Liver (tissue), 9 donors: ENCODE results near the gene AIG1. TPM values are rescaled to one million over a fixed set of nuclear protein-coding genes. Genes with fewer than 3 reads are reported as not detected.

Experiments used
- DNase-seq: peaks from one replicate; pipeline ENCODE4 v3.0.0-alpha.2; 2017; ENCODE audit warnings: low spot score
- H3K27ac ChIP-seq, 2 donors: one replicate each; pipeline ENCODE4 v1.7.0; 2013; ENCODE audit warnings: inconsistent platforms in 2 of 2, low read length in 2 of 2, control low read depth in 1 of 2, low read depth in 1 of 2, mild to moderate bottlenecking in 1 of 2
- H3K27me3 ChIP-seq, 4 donors: one replicate each; pipeline versions ENCODE4 v1.6.1 to v1.7.0; 2013; ENCODE audit warnings: low read length in 3 of 4, inconsistent platforms in 1 of 4, mild to moderate bottlenecking in 1 of 4, moderate library complexity in 1 of 4; ENCODE audit not compliant: control insufficient read depth in 4 of 4, insufficient read depth in 4 of 4
- H3K36me3 ChIP-seq, 4 donors: one replicate each; pipeline versions ENCODE4 v1.6.1 to v1.7.0; 2013; ENCODE audit warnings: low read length in 3 of 4, mild to moderate bottlenecking in 3 of 4, low read depth in 1 of 4, moderate library complexity in 1 of 4; ENCODE audit not compliant: control insufficient read depth in 4 of 4, insufficient read depth in 3 of 4
- H3K4me1 ChIP-seq, 4 donors: one replicate each; pipeline versions ENCODE4 v1.6.1 to v1.7.0; 2013; ENCODE audit warnings: low read length in 3 of 4, mild to moderate bottlenecking in 3 of 4, moderate library complexity in 1 of 4; ENCODE audit not compliant: control insufficient read depth in 4 of 4, insufficient read depth in 4 of 4
- H3K4me3 ChIP-seq, 3 donors: one replicate each; pipeline versions ENCODE4 v1.6.1 to v1.7.0; 2013; ENCODE audit warnings: low read length in 3 of 3, control low read depth in 1 of 3, low read depth in 1 of 3, mild to moderate bottlenecking in 1 of 3
- H3K9ac ChIP-seq, 2 donors: one replicate each; pipeline ENCODE4 v1.7.0; 2013; ENCODE audit warnings: low read length in 2 of 2, mild to moderate bottlenecking in 2 of 2, moderate library complexity in 2 of 2, control low read depth in 1 of 2, low read depth in 1 of 2
- H3K9me3 ChIP-seq, 4 donors: one replicate each; pipeline versions ENCODE4 v1.6.1 to v1.7.0; 2013; ENCODE audit warnings: low read length in 3 of 4; ENCODE audit not compliant: control insufficient read depth in 4 of 4
- ATF3 ChIP-seq: IDR thresholded peaks from 2 replicates; pipeline ENCODE4 v1.6.1; 2016; ENCODE audit warnings: antibody characterized with exemption
- CTCF ChIP-seq: fragments of 150-350 bp; IDR thresholded peaks from 2 replicates; pipeline ENCODE4 v1.5.1; 2017; ENCODE audit warnings: improper control_type of control experiment, low read depth, low read length; ENCODE audit not compliant: missing input control
- EGR1 ChIP-seq, 2 donors: IDR thresholded peaks; 2 replicates each; pipeline ENCODE4 v1.6.1; 2016 to 2018; ENCODE audit warnings: antibody characterized with exemption in 2 of 2, low read depth in 2 of 2
- FOXA1 ChIP-seq: IDR thresholded peaks from 2 replicates; pipeline ENCODE4 v1.6.1; 2016; ENCODE audit warnings: antibody characterized with exemption
- FOXA2 ChIP-seq: IDR thresholded peaks from 2 replicates; pipeline ENCODE4 v1.6.1; 2016; ENCODE audit warnings: antibody characterized with exemption
- GABPA ChIP-seq, 2 donors: IDR thresholded peaks in 1 of 2; conservative IDR thresholded peaks in 1 of 2; 2 replicates each; pipeline ENCODE4 v1.6.1; 2016; ENCODE audit warnings: antibody characterized with exemption in 2 of 2, mild to moderate bottlenecking in 1 of 2, moderate library complexity in 1 of 2
- HNF4A ChIP-seq, 2 donors: conservative IDR thresholded peaks; 2 replicates each; pipeline ENCODE4 v1.6.1; 2016; ENCODE audit warnings: antibody characterized with exemption in 2 of 2, mild to moderate bottlenecking in 2 of 2
- HNF4G ChIP-seq: IDR thresholded peaks from 2 replicates; pipeline ENCODE4 v1.6.1; 2016; ENCODE audit warnings: antibody characterized with exemption
- JUND ChIP-seq, 2 donors: IDR thresholded peaks; 2 replicates each; pipeline ENCODE4 v1.6.1; 2016; ENCODE audit warnings: antibody characterized with exemption in 2 of 2
- MAX ChIP-seq: IDR thresholded peaks from 2 replicates; pipeline ENCODE4 v1.6.1; 2016; ENCODE audit warnings: antibody characterized with exemption
- NR2F2 ChIP-seq: IDR thresholded peaks from 2 replicates; pipeline ENCODE4 v1.6.1; 2016; ENCODE audit warnings: antibody characterized with exemption
- RAD21 ChIP-seq, 2 donors: IDR thresholded peaks; 2 replicates each; pipeline ENCODE4 v1.6.1; 2016; ENCODE audit warnings: antibody characterized with exemption in 2 of 2, mild to moderate bottlenecking in 2 of 2
- REST ChIP-seq: IDR thresholded peaks from 2 replicates; pipeline ENCODE4 v1.6.1; 2016; ENCODE audit warnings: antibody characterized with exemption, mild to moderate bottlenecking
- RXRA ChIP-seq, 2 donors: IDR thresholded peaks; 2 replicates each; pipeline ENCODE4 v1.6.1; 2017 to 2018; ENCODE audit warnings: antibody characterized with exemption in 2 of 2, mild to moderate bottlenecking in 1 of 2
- SP1 ChIP-seq: IDR thresholded peaks from 2 replicates; pipeline ENCODE4 v1.6.1; 2018; ENCODE audit warnings: antibody characterized with exemption, mild to moderate bottlenecking
- TAF1 ChIP-seq: conservative IDR thresholded peaks from 2 replicates; pipeline ENCODE4 v1.6.1; 2016; ENCODE audit warnings: antibody characterized with exemption, mild to moderate bottlenecking
- YY1 ChIP-seq: IDR thresholded peaks from 2 replicates; pipeline ENCODE4 v1.6.1; 2016; ENCODE audit warnings: antibody characterized with exemption, mild to moderate bottlenecking
- ZBTB33 ChIP-seq: IDR thresholded peaks from 2 replicates; pipeline ENCODE4 v1.6.1; 2016; ENCODE audit warnings: antibody characterized with exemption
- WGBS: extraction: QIAGEN DNeasy Blood & Tissue Kit; methylation state at CpG from one replicate; pipeline ENCODE4 v1.1.7; 2013; 5-methylcytosine and 5-hydroxymethylcytosine counted together
- polyA plus RNA-seq, 2 donors: library from polyadenylated mRNA; stranded (reverse) in 1 of 2; unstranded in 1 of 2; fragments of 200-250 nt in 1 of 2; fragments of >200 nt in 1 of 2; fragmentation: Nextera tagmentation in 1 of 2; extraction: Ambion mirVana in 1 of 2; gene quantifications; one replicate each; pipeline versions ENCODE4 v1.2.1 to v1.2.3, GENCODE V29; 2013 to 2015
- total RNA-seq, 2 donors: library from RNA; depleted of rRNA; stranded (reverse); fragments of >200 nt; gene quantifications; one replicate each; pipeline ENCODE4 v1.2.3, GENCODE V29; 2014
- donor health status: healthy.
- donor health status: healthy.
- donor health status: healthy.
- donor health status: healthy.
- donor health status: healthy.

AIG1 gene
- total and polyA plus RNA-seq, 4 donors = 74.8 to 169 (median 121) TPM

- Histone ChIP-seq H3K9me3 (peaks cover 0 to 9% (median 2%) of the 10 kb centered on the region in 4 donors), H3K4me3 (no peak overlapping the region), H3K27ac (no peak overlapping the region), H3K27me3 (no peaks in the 10 kb centered on the region), H3K36me3 (peaks cover 0 to 18% (median 2%) of the 10 kb centered on the region in 4 donors), H3K4me1 (peaks cover 0 to 2% (median 0%) of the 10 kb centered on the region in 4 donors), H3K9ac (no peak overlapping the region)
- no peak for DNase-seq
- WGBS = 97% methylated on average over 1 of the region's 1 CpG
- TF ChIP-seq FOXA1 (no peak), FOXA2 (no peak), TAF1 (no peak), NR2F2 (no peak), RXRA (IDR thresholded peaks at IDR 0.05) (no peak), SP1 (no peak), HNF4G (no peak), GABPA (IDR thresholded peaks at IDR 0.05 in 1 of 2, conservative IDR thresholded peaks at IDR 0.05 in 1 of 2) (no peak), REST (no peak), EGR1 (IDR thresholded peaks at IDR 0.05; ENCODE audit: low read depth in 2 of 2) (no peak), YY1 (no peak), CTCF (no peak), ATF3 (no peak), RAD21 (IDR thresholded peaks at IDR 0.05) (no peak), MAX (no peak), HNF4A (conservative IDR thresholded peaks at IDR 0.05) (no peak), ZBTB33 (no peak), JUND (IDR thresholded peaks at IDR 0.05) (no peak)
Measured at GRCh38 chr6:143130928-143131327, 70.2 kb downstream of the AIG1 start.
